GM20431 (cell line): ENCODE data around the gene KIF26B.

Source experiments
- in situ Hi-C: fragments of 300-500 bp; cut with MseI, MboI; formaldehyde crosslinking; loops from one replicate; pipeline ENCODE4 v1.15.0; 2020; ENCODE audit warnings: low sequenced_read_pairs; ENCODE audit not compliant: unreplicated experiment

KIF26B gene

GRCh38 chr1:245200146-245200545, 45.4 kb downstream of the KIF26B start:
- in situ Hi-C loops: no loop called here

- in situ Hi-C loops: no loop called here
These were observed 46.4 kb downstream of the KIF26B start for GRCh38 chr1:245201201-245201600.

- in situ Hi-C loops: no loop called here
These were observed 47.0 kb downstream of the KIF26B start for GRCh38 chr1:245201827-245202226.

- in situ Hi-C loops: no loop called here
These were observed 50.6 kb downstream of the KIF26B start for GRCh38 chr1:245205396-245205795.

- in situ Hi-C loops: no loop called here
These were observed 51.1 kb downstream of the KIF26B start for GRCh38 chr1:245205864-245206263.

- in situ Hi-C loops: no loop called here
These were observed 52.4 kb downstream of the KIF26B start for GRCh38 chr1:245207056-245207638.

GRCh38 chr1:245207801-245208200, 53.0 kb downstream of the KIF26B start:
- in situ Hi-C loops: no loop called here

- in situ Hi-C loops: no loop called here
These were observed 55.1 kb downstream of the KIF26B start for GRCh38 chr1:245209658-245210435.

- in situ Hi-C loops: no loop called here
These were observed 56.4 kb downstream of the KIF26B start for GRCh38 chr1:245211035-245211749.

DNA sequence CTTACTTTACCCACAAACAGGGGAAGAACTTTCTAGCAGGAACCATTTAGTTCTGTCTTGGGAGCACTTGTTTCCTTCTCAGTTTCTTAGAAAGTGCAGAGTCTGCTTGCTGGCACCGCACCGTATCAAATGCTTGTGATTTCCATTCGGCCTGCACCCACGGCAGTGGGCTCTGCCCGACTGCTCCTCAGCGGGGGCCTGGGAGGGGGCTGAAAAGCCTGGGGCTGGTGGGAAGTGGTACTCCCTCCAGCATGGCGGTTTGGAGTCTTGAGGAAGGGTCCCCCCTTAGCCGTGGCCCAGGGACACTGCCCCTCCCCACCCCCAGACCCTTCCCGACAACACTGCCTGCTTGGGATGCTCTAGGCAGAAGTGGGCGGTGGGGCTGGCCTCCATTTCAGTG, 57.0 kb downstream of the KIF26B start:
- in situ Hi-C loops: no loop called here

DNA sequence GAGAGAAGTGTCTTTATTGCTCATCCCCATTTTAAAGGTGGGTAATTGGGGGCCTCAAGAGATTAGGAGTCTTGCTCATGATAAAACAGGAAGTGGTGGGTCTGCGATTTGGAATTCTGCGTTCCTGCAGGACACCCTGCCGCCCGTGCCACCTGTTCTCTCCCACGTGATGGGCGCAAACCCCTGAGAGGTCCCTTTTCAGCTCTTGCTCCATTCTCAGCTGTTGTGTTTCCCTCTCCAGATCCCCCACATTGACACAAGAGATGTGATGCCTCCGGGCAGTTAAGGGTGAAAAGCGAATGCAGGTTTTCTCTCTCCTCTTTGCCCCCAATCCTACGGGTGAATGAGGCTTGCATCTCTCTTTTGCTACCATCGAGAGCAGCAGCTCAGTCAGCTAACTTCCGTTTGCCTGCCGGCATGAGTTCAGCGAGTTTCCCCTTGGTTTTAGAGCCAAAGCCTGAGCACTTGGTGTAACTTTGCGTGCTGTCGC, 57.5 kb downstream of the KIF26B start:
- in situ Hi-C loops: no loop called here

- in situ Hi-C loops: no loop called here
These were observed 58.5 kb downstream of the KIF26B start for GRCh38 chr1:245213066-245213831.

DNA sequence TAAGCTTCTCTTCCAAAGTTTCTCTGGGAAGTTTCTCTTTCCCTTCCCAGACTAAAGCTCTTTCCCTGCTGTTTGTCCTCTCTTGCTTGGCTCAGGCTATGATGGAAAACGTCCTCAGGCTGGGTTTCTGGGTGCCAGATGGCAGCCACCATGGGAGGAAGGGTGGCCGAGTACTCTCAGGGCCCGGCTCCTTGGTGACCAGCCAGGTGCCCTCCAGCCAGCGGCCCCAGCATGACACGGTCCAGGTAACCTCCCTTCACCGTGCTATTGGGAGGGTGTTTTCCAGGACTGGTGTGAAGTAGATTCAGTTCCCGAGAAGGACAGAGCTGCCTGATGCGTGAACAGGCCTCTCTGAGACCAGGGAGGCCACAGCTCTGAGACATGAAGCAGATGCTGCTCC, 60.3 kb downstream of the KIF26B start:
- in situ Hi-C loops: no loop called here

- in situ Hi-C loops: no loop called here
These were observed 61.8 kb downstream of the KIF26B start for GRCh38 chr1:245216366-245217115.

- in situ Hi-C loops: no loop called here
These were observed 63.2 kb downstream of the KIF26B start for GRCh38 chr1:245217853-245218608.

GRCh38 chr1:245220381-245220985, 65.7 kb downstream of the KIF26B start:
- in situ Hi-C loops: no loop called here

GRCh38 chr1:245221805-245222204, 67.0 kb downstream of the KIF26B start:
- in situ Hi-C loops: no loop called here

DNA sequence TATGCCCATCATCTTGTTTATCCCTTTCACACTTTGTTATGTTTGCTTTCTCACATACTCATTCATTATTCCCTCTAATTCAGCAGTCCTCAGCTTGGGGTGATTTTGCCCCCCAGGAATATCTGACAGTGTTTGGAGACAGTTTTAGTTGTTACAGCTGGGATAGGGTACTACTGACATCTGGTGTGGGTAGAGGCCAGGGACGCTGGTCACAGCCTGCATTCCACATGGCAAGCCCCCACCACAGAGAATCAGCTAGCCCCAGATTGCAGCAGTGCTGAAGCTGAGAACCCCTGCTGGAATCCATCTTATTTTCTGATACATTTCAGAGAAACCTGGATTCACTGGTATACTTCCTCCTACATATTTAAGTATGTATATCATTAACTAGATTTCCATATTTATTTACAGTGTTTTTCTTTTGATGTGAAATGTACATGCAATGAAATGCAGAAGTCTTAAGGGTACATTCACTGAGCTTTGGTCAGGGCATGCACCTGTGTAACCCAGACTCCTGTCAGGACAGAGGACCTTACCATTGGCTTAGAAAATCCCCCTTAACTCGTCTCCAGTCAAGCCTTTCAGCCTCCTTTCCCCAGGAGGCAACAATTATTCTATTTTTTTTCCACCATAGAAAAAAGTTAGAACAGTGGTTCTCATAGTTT, 68.3 kb downstream of the KIF26B start:
- in situ Hi-C loops: no loop called here
